H9 (cell line): Measurements from ENCODE around the gene ACMSD. TPM values are rescaled to one million over a fixed set of nuclear protein-coding genes. Genes with fewer than 3 reads are reported as not detected.

Experiments used
- DNase-seq: peaks from one replicate; pipeline ENCODE4 v3.0.0-alpha.2; 2017
- H2AFZ ChIP-seq: one replicate; pipeline ENCODE4 v1.6.1; 2013; ENCODE audit warnings: mild to moderate bottlenecking, low read length, control low read depth, moderate library complexity
- H2AK5ac ChIP-seq: 2 replicates; pipeline ENCODE4 v1.6.1; 2013; ENCODE audit warnings: low read length, control low read depth, mixed read lengths; ENCODE audit not compliant: insufficient read length
- H2BK120ac ChIP-seq: one replicate; pipeline ENCODE4 v1.6.1; 2013; ENCODE audit warnings: low read depth, mild to moderate bottlenecking, low read length, control low read depth, inconsistent platforms; ENCODE audit not compliant: poor library complexity, severe bottlenecking
- H2BK12ac ChIP-seq: 2 replicates; pipeline ENCODE4 v1.6.1; 2013; ENCODE audit warnings: low read length, control low read depth, mixed read lengths, low read depth; ENCODE audit not compliant: insufficient read length
- H2BK15ac ChIP-seq: 2 replicates; pipeline ENCODE4 v1.6.1; 2013; ENCODE audit warnings: low read depth, low read length, control low read depth
- H2BK20ac ChIP-seq: one replicate; pipeline ENCODE4 v1.6.1; 2013; ENCODE audit warnings: low read depth, mild to moderate bottlenecking, low read length, control low read depth, inconsistent platforms; ENCODE audit not compliant: poor library complexity, severe bottlenecking
- H2BK5ac ChIP-seq: 2 replicates; pipeline ENCODE4 v1.6.1; 2013; ENCODE audit warnings: low read length, control low read depth, mixed read lengths; ENCODE audit not compliant: insufficient read length
- H3K14ac ChIP-seq: 2 replicates; pipeline ENCODE4 v1.6.1; 2013; ENCODE audit warnings: low read length, control low read depth; ENCODE audit not compliant: insufficient read depth
- H3K18ac ChIP-seq: 2 replicates; pipeline ENCODE4 v1.6.1; 2013; ENCODE audit warnings: low read depth, mild to moderate bottlenecking, mixed read lengths, low read length, control low read depth; ENCODE audit not compliant: insufficient read length
- H3K23ac ChIP-seq: 2 replicates; pipeline ENCODE4 v1.6.1; 2013; ENCODE audit warnings: low read length, control low read depth, mixed read lengths, low read depth; ENCODE audit not compliant: insufficient read length
- H3K23me2 ChIP-seq: 2 replicates; pipeline ENCODE4 v1.6.1; 2013; ENCODE audit warnings: low read depth, mild to moderate bottlenecking, mixed read lengths, low read length, control low read depth; ENCODE audit not compliant: insufficient read length, poor library complexity, severe bottlenecking
- H3K27ac ChIP-seq: 2 replicates; pipeline ENCODE4 v1.5.1; 2013; ENCODE audit warnings: low read length, control low read depth, mixed read lengths, low read depth; ENCODE audit not compliant: insufficient read length
- H3K27me3 ChIP-seq: 2 replicates; pipeline ENCODE4 v1.6.1; 2013; ENCODE audit warnings: low read length, control low read depth, inconsistent platforms; ENCODE audit not compliant: insufficient read depth
- H3K4ac ChIP-seq: 2 replicates; pipeline ENCODE4 v1.6.1; 2013; ENCODE audit warnings: low read depth, mild to moderate bottlenecking, control low read depth, inconsistent platforms, low read length, moderate library complexity
- H3K4me1 ChIP-seq: 2 replicates; pipeline ENCODE4 v1.6.1; 2013; ENCODE audit warnings: low read length, control low read depth, inconsistent platforms; ENCODE audit not compliant: insufficient read depth
- H3K4me2 ChIP-seq: 2 replicates; pipeline ENCODE4 v1.6.1; 2013; ENCODE audit warnings: low read length, control low read depth, mixed read lengths; ENCODE audit not compliant: insufficient read length, insufficient read depth
- H3K56ac ChIP-seq: 2 replicates; pipeline ENCODE4 v1.6.1; 2013; ENCODE audit warnings: low read depth, mild to moderate bottlenecking, mixed read lengths, low read length, control low read depth; ENCODE audit not compliant: insufficient read length
- H3K79me1 ChIP-seq: 2 replicates; pipeline ENCODE4 v1.6.1; 2013; ENCODE audit warnings: low read depth, mild to moderate bottlenecking, moderate library complexity, low read length, control low read depth, inconsistent platforms; ENCODE audit not compliant: insufficient read depth, poor library complexity, severe bottlenecking
- H3K79me2 ChIP-seq: 2 replicates; pipeline ENCODE4 v1.6.1; 2013; ENCODE audit warnings: low read length, control low read depth, inconsistent platforms; ENCODE audit not compliant: insufficient read depth
- H3K9ac ChIP-seq: 2 replicates; pipeline ENCODE4 v1.6.1; 2013; ENCODE audit warnings: low read length, control low read depth, mixed read lengths; ENCODE audit not compliant: insufficient read length; ENCODE audit errors: extremely low read depth
- H3K9me3 ChIP-seq: one replicate; pipeline ENCODE4 v1.6.1; 2013; ENCODE audit warnings: low read depth, low read length, inconsistent platforms; ENCODE audit not compliant: control insufficient read depth
- H3T11ph ChIP-seq: one replicate; pipeline ENCODE4 v1.6.1; 2013; ENCODE audit warnings: mild to moderate bottlenecking, low read length, control low read depth, inconsistent platforms
- H4K20me1 ChIP-seq: one replicate; pipeline ENCODE4 v1.6.1; 2013; ENCODE audit not compliant: control insufficient read depth, insufficient read length, insufficient read depth
- H4K5ac ChIP-seq: 2 replicates; pipeline ENCODE4 v1.6.1; 2013; ENCODE audit warnings: low read depth, mild to moderate bottlenecking, mixed read lengths, low read length, control low read depth; ENCODE audit not compliant: insufficient read length
- H4K8ac ChIP-seq: replicated peaks from 2 replicates; pipeline ENCODE4 v1.6.1; 2013; ENCODE audit warnings: low read length, control low read depth, mixed read lengths, low read depth; ENCODE audit not compliant: insufficient read length
- H4K91ac ChIP-seq: 2 replicates; pipeline ENCODE4 v1.6.1; 2013; ENCODE audit warnings: low read depth, mild to moderate bottlenecking, moderate library complexity, mixed read lengths, low read length, control low read depth; ENCODE audit not compliant: insufficient read length
- H3K27ac Mint-ChIP-seq, 3 experiments: 2 replicates in 2 of 3; 3 replicates in 1 of 3; pipeline ENCODE4 v1.8.0; 2020 to 2021; ENCODE audit warnings: mixed read lengths in 3 of 3, mild to moderate bottlenecking in 1 of 3, moderate library complexity in 1 of 3
- H3K27me3 Mint-ChIP-seq: 2 replicates; pipeline ENCODE4 v1.8.0; 2021; ENCODE audit warnings: low read depth, mild to moderate bottlenecking, moderate library complexity, mixed read lengths
- H3K36me3 Mint-ChIP-seq, 3 experiments: 2 replicates in 2 of 3; 3 replicates in 1 of 3; pipeline ENCODE4 v1.8.0; 2020 to 2021; ENCODE audit warnings: low read depth in 3 of 3, mixed read lengths in 3 of 3; ENCODE audit not compliant: insufficient read depth in 1 of 3
- H3K4me1 Mint-ChIP-seq, 2 experiments: 2 replicates each; pipeline ENCODE4 v1.8.0; 2020; ENCODE audit warnings: mixed read lengths in 2 of 2
- H3K4me3 Mint-ChIP-seq, 2 experiments: 2 replicates in 1 of 2; 3 replicates in 1 of 2; pipeline ENCODE4 v1.8.0; 2020 to 2021; ENCODE audit warnings: mild to moderate bottlenecking in 2 of 2, mixed read lengths in 2 of 2, moderate library complexity in 1 of 2
- H3K9me3 Mint-ChIP-seq, 2 experiments: 2 replicates in 1 of 2; 3 replicates in 1 of 2; pipeline ENCODE4 v1.8.0; 2020; ENCODE audit warnings: mild to moderate bottlenecking in 2 of 2, mixed read lengths in 2 of 2, moderate library complexity in 1 of 2
- WGBS: extraction: QIAGEN DNeasy Blood & Tissue Kit; methylation state at CpG from one replicate; pipeline ENCODE4 v1.1.7; 2013; ENCODE audit warnings: missing lambda C conversion rate, low lambda C conversion rate, mixed read lengths; ENCODE audit not compliant: insufficient read length; ENCODE audit errors: extremely low coverage; 5-methylcytosine and 5-hydroxymethylcytosine counted together
- total RNA-seq: library from RNA; stranded (reverse); gene quantifications from 2 replicates; pipeline ENCODE4 v1.2.1, GENCODE V29; 2021
- TF ChIP-seq, protein P1 (sequence below): fragments of 200-600 bp; sonication (generic); conservative IDR thresholded peaks from 3 replicates; pipeline ENCODE4 v1.8.0; 2021; ENCODE audit warnings: antibody characterized with exemption, mild to moderate bottlenecking

Gene ACMSD
- total RNA-seq, 1 experiment from 2014 or later: not detected

DNA sequence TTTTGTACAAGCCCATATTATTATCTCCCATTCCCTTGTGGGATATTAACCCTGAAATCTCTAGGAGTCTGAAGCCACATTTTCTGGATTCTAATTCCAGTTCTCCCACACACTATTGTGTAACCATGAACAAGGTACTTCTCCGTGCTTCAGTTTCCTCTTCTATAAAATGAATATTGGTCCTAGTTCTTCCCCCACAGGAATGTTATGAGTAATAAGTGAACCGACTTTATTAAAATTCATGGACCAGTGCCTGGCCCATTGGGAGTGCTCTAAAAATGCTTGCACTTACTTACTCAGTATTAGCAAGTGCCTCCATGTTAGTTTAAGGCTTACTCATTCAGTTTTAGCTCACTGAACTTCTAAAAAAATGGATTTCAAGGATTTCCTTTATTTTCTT is 1.4 kb upstream of the ACMSD start:
- no peak for DNase-seq
- Histone ChIP-seq H3K4me1 (no peaks in the 10 kb centered on the region), H4K20me1 (no peaks in the 10 kb centered on the region), H2AFZ (no peak overlapping the region), H3K79me2 (no peaks in the 10 kb centered on the region), H2BK5ac (no peak overlapping the region), H3K9me3 (no peaks in the 10 kb centered on the region), H2AK5ac (no peak overlapping the region), H3K56ac (no peak overlapping the region), H2BK120ac (no peak overlapping the region), H3K23me2 (no peaks in the 10 kb centered on the region), H4K5ac (no peak overlapping the region), H3K18ac (no peak overlapping the region), H2BK12ac (no peak overlapping the region), H3K79me1 (no peaks in the 10 kb centered on the region), H3K23ac (no peak overlapping the region), H2BK20ac (no peak overlapping the region), H3T11ph (no peak overlapping the region), H4K91ac (no peak overlapping the region), H2BK15ac (no peak overlapping the region), H3K9ac (no peak overlapping the region), H3K14ac (no peak overlapping the region), H3K4ac (no peak overlapping the region), H3K27me3 (no peaks in the 10 kb centered on the region), H3K27ac (no peak overlapping the region), H4K8ac (no peak overlapping the region), H3K4me2 (no peak overlapping the region)
- peaks cover 2 to 9% (median 8%) of the 10 kb centered on the region in 3 experiments; a peak in 6 of 7 replicates for H3K36me3 Mint-ChIP-seq
- H3K27me3 Mint-ChIP-seq: peaks cover 2% of the 10 kb centered on the region; the same call in 1 of the 2 replicates
- WGBS: no CpG with 5 or more reads among the region's 2 CpGs
- no peak overlapping the region for H3K27ac Mint-ChIP-seq
- peaks cover 15 to 25% of the 10 kb centered on the region in 2 experiments for H3K9me3 Mint-ChIP-seq
- TF ChIP-seq, protein P1, sequence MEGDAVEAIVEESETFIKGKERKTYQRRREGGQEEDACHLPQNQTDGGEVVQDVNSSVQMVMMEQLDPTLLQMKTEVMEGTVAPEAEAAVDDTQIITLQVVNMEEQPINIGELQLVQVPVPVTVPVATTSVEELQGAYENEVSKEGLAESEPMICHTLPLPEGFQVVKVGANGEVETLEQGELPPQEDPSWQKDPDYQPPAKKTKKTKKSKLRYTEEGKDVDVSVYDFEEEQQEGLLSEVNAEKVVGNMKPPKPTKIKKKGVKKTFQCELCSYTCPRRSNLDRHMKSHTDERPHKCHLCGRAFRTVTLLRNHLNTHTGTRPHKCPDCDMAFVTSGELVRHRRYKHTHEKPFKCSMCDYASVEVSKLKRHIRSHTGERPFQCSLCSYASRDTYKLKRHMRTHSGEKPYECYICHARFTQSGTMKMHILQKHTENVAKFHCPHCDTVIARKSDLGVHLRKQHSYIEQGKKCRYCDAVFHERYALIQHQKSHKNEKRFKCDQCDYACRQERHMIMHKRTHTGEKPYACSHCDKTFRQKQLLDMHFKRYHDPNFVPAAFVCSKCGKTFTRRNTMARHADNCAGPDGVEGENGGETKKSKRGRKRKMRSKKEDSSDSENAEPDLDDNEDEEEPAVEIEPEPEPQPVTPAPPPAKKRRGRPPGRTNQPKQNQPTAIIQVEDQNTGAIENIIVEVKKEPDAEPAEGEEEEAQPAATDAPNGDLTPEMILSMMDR: no peak
- peaks cover 0 to 5% of the 10 kb centered on the region in 2 experiments; a peak in 1 of 4 replicates for H3K4me1 Mint-ChIP-seq
- H3K4me3 Mint-ChIP-seq: no peak overlapping the region
